OCI-LY1 (cell line): ENCODE results near the gene ARAF.

Experiments
- H2AFZ ChIP-seq: fragments of 200-600 bp; sonication (generic), shearing (Covaris generic); 2 replicates; pipeline ENCODE4 v1.6.0; 2014; ENCODE audit warnings: antibody characterized with exemption, mild to moderate bottlenecking, low read length
- H3F3A ChIP-seq: fragments of 200-600 bp; sonication (generic), shearing (Covaris generic); 2 replicates; pipeline ENCODE4 v1.6.0; 2014; ENCODE audit warnings: mild to moderate bottlenecking, antibody characterized with exemption, low read length, moderate library complexity; ENCODE audit not compliant: insufficient read depth
- H3K27ac ChIP-seq: fragments of 200-600 bp; sonication (generic); 2 replicates; pipeline ENCODE4 v1.5.1; 2014; ENCODE audit warnings: low read length, mixed run types, mild to moderate bottlenecking, low read depth; ENCODE audit not compliant: poor library complexity, severe bottlenecking
- H3K27me3 ChIP-seq: fragments of 200-600 bp; sonication (generic); 2 replicates; pipeline ENCODE4 v1.6.0; 2014; ENCODE audit warnings: antibody characterized with exemption, mild to moderate bottlenecking, low read length, moderate library complexity; ENCODE audit not compliant: insufficient read depth
- H3K36me3 ChIP-seq: fragments of 200-600 bp; sonication (generic); 2 replicates; pipeline ENCODE4 v1.6.1; 2014; ENCODE audit warnings: mild to moderate bottlenecking, antibody characterized with exemption, low read length, moderate library complexity, mixed read lengths; ENCODE audit not compliant: insufficient read depth
- H3K4me1 ChIP-seq: fragments of 200-600 bp; sonication (generic); 2 replicates; pipeline ENCODE4 v1.5.1; 2014; ENCODE audit warnings: mild to moderate bottlenecking, low read length, moderate library complexity; ENCODE audit not compliant: insufficient read depth, severe bottlenecking
- H3K4me2 ChIP-seq: fragments of 200-600 bp; sonication (generic), shearing (Covaris generic); 2 replicates; pipeline ENCODE4 v1.6.1; 2014; ENCODE audit warnings: low read length
- H3K4me3 ChIP-seq: fragments of 200-600 bp; sonication (generic); 2 replicates; pipeline ENCODE4 v1.5.1; 2014; ENCODE audit warnings: low read length, low read depth, mild to moderate bottlenecking, mixed read lengths; ENCODE audit not compliant: poor library complexity, severe bottlenecking
- H3K79me2 ChIP-seq: fragments of 200-600 bp; shearing (Covaris generic); 2 replicates; pipeline ENCODE4 v1.6.1; 2016; ENCODE audit warnings: mixed run types, low read length, mixed read lengths; ENCODE audit not compliant: insufficient read depth
- H3K9ac ChIP-seq: fragments of 200-600 bp; sonication (generic), shearing (Covaris generic); 2 replicates; pipeline ENCODE4 v1.6.1; 2014; ENCODE audit warnings: mild to moderate bottlenecking, low read length, mixed read lengths
- H3K9me2 ChIP-seq: fragments of 200-600 bp; sonication (generic), shearing (Covaris generic); 2 replicates; pipeline ENCODE4 v1.6.1; 2014; ENCODE audit warnings: low read depth, mild to moderate bottlenecking, low read length, mixed read lengths
- H3K9me3 ChIP-seq: fragments of 200-600 bp; shearing (Covaris generic); 2 replicates; pipeline ENCODE4 v1.6.1; 2014; ENCODE audit warnings: low read length, mixed read lengths
- H4K20me1 ChIP-seq: fragments of 200-600 bp; sonication (generic), shearing (Covaris generic); 2 replicates; pipeline ENCODE4 v1.6.0; 2016; ENCODE audit warnings: mild to moderate bottlenecking, low read length; ENCODE audit not compliant: insufficient read depth
- EZH2 ChIP-seq: fragments of 200-600 bp; sonication (generic), shearing (Covaris generic); IDR thresholded peaks from 2 replicates; pipeline ENCODE4 v1.8.0; 2017; ENCODE audit warnings: borderline replicate concordance, mixed run types, mild to moderate bottlenecking, antibody characterized with exemption, low read length, moderate library complexity, mixed read lengths
- TF ChIP-seq, protein P1 (sequence below): fragments of 200-600 bp; sonication (generic), shearing (Covaris generic); IDR thresholded peaks from 2 replicates; pipeline ENCODE4 v1.5.1; 2017; ENCODE audit warnings: mild to moderate bottlenecking, antibody characterized with exemption, low read length, moderate library complexity, mixed read lengths

The ARAF gene

DNA sequence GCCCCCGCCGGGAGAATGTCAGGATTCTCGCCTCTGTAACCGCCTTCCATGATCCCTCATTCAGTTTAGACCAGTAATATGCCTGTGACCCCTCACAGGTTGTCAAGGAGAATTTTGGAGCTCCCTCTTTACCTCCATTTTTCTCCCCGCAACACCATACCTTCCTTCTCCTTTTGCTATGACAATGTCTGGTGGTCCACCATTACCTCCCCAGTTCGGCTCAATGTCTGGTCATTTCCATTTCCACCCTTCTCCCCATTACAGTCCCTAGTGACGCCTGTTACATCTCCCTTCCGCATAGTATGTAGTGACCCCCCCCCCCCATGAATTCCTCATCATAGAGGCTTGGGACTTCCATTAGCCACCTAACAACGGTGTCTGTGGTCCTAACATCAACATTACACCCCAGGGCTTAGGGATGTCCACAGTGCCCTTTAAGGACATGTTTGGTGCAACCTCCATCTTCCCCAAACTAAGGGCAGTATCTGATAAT is 700 bp downstream of the ARAF start:
- peak overlapping the region; percentile 90 for H3K4me3 ChIP-seq
- peak overlapping the region; percentile 88 for H3K9ac ChIP-seq
- H3F3A ChIP-seq = no peaks in the 10 kb centered on the region
- H4K20me1 ChIP-seq = no peaks in the 10 kb centered on the region
- H3K36me3 ChIP-seq = peaks cover 33% of the 10 kb centered on the region
- no peaks in the 10 kb centered on the region for H3K9me3 ChIP-seq
- TF ChIP-seq, protein P1, sequence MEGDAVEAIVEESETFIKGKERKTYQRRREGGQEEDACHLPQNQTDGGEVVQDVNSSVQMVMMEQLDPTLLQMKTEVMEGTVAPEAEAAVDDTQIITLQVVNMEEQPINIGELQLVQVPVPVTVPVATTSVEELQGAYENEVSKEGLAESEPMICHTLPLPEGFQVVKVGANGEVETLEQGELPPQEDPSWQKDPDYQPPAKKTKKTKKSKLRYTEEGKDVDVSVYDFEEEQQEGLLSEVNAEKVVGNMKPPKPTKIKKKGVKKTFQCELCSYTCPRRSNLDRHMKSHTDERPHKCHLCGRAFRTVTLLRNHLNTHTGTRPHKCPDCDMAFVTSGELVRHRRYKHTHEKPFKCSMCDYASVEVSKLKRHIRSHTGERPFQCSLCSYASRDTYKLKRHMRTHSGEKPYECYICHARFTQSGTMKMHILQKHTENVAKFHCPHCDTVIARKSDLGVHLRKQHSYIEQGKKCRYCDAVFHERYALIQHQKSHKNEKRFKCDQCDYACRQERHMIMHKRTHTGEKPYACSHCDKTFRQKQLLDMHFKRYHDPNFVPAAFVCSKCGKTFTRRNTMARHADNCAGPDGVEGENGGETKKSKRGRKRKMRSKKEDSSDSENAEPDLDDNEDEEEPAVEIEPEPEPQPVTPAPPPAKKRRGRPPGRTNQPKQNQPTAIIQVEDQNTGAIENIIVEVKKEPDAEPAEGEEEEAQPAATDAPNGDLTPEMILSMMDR = no peak
- TF ChIP-seq EZH2 = no peak
- no peak overlapping the region for H2AFZ ChIP-seq
- H3K79me2 ChIP-seq = no peaks in the 10 kb centered on the region
- H3K4me2 ChIP-seq = peak overlapping the region; percentile 77
- H3K4me1 ChIP-seq = peaks cover 29% of the 10 kb centered on the region
- no peaks in the 10 kb centered on the region for H3K9me2 ChIP-seq
- H3K27me3 ChIP-seq = no peaks in the 10 kb centered on the region
- H3K27ac ChIP-seq = peak overlapping the region; percentile 65

DNA sequence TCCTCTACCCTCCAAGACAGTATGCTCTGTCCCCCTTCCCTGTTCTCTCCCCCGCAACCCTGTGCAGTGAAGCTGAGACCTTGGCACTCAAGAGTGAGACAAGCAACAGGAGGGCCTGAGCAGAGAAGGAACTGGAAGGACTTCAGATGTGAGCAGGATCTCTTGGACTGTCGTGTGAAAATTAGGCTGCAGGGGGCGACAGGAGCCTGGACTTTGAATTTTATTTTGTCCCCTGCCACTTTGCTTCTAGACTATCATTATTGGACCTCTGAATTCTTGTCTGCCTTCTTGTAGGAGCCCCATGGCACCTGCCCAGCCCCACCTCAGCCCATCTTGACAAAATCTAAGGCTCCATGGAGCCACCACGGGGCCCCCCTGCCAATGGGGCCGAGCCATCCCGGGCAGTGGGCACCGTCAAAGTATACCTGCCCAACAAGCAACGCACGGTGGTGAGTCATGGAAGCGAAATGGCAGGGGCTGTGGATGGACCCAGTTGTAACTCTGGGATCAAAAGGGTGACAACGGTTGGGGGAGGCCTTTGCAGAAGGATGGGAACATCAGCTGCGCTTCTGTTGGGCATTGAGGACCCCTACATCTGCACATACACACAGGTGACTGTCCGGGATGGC is 1.7 kb downstream of the ARAF start:
- H3K4me1 ChIP-seq = peaks cover 24% of the 10 kb centered on the region
- peak overlapping the region; percentile 77 for H3K4me2 ChIP-seq
- no peaks in the 10 kb centered on the region for H4K20me1 ChIP-seq

DNA sequence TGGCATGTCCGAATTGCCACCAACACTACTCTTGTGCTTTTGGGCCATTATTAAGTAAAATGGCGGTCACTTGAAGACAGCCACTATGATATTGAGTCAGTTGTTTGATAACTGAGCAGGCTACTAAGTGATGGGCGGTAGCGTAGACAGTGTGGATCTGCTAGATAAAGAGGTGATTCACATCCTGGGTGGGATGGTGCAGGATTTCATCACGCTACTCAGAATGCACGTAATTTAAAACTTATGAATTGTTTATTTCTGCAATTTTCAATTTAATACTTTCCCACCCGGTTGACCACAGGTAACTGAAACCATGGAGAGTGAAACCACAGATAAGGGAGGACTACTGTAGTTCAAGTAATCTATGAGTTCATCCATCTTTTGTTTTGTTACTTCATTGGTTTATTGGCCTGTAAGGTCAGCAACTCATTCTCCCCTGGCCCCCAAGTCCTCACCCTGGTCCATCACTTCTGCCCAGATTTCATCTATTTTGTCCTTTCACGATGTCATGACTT is 2.9 kb downstream of the ARAF start:
- peaks cover 24% of the 10 kb centered on the region for H3K4me1 ChIP-seq
- H3K9me3 ChIP-seq = no peaks in the 10 kb centered on the region
- H3K79me2 ChIP-seq = no peaks in the 10 kb centered on the region
- H3K4me3 ChIP-seq = no peak overlapping the region
- TF ChIP-seq EZH2 = no peak
- TF ChIP-seq, protein P1 = no peak
- H4K20me1 ChIP-seq = no peaks in the 10 kb centered on the region
- H3K9me2 ChIP-seq = no peaks in the 10 kb centered on the region
- H3K27ac ChIP-seq = no peak overlapping the region
- H3K36me3 ChIP-seq = peaks cover 55% of the 10 kb centered on the region
- no peak overlapping the region for H3K9ac ChIP-seq
- H3F3A ChIP-seq = no peaks in the 10 kb centered on the region
- H3K27me3 ChIP-seq = no peaks in the 10 kb centered on the region
- no peak overlapping the region for H2AFZ ChIP-seq
- no peak overlapping the region for H3K4me2 ChIP-seq

More for the DNA sequence above, 1.7 kb downstream of the ARAF start:
- no peak for TF ChIP-seq EZH2
- TF ChIP-seq, protein P1 = peak; percentile 45
- Histone ChIP-seq H2AFZ (no peak overlapping the region), H3K9me3 (no peaks in the 10 kb centered on the region), H3K9me2 (no peaks in the 10 kb centered on the region), H3K4me3 (peak overlapping the region; percentile 90), H3K36me3 (peaks cover 44% of the 10 kb centered on the region), H3K27ac (no peak overlapping the region), H3F3A (no peaks in the 10 kb centered on the region), H3K9ac (peak overlapping the region; percentile 30; the same call in 1 of the 2 replicates), H3K27me3 (no peaks in the 10 kb centered on the region), H3K79me2 (no peaks in the 10 kb centered on the region)
